Activated CD8-positive, alpha-beta memory T cell treated with anti-CD3 and anti-CD28 coated beads for 4 hours (primary cell): ENCODE measurements around the gene GAS2L2.

Source experiments
- DNase-seq, 2 donors: peaks; one replicate each; pipeline ENCODE4 v3.0.0-alpha.2; 2020; ENCODE audit warnings: low read depth in 2 of 2

GAS2L2 gene

DNA sequence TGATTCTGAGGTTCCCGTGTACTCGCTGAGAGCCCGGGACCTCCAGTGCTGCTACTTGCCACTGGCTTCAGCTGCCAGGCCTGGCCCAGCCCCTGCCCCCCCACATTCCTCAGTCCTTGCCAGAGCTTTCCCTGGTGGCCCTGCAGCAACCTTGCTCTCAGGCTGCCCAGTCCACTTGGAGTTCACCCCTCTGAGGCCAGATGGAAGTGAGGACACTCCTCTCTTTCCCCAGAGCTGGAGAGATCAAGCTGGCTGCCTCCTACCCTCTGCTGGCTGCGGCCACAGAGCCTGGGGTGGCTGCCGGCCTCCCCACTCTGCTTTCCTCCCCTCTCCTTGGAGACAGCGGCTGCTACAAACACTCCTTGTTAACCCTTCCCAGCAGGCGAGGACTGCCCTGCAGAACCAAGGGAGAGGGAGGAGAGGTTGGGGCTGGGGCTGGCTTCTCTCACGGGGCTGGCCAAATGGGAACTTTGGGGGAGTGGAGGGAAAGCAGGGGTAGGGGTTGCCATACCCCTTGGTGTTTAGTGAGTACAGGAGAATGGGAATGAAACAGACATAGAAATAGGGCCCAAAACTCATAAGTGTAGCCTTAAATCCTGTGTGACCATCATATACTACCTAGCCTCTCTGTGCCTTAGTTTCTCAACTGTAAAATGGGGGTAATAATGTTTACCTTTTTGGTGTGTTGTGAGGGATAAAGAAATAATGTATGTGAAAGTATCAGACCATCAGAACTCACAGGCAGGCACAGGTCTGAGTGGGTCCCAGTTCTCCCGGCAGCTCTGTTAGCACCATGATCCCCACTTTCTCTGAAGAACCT lies at the start of gene GAS2L2:
Gene GAS2L2 (minus strand): TSS at position 295 of the 820 bp plus-strand sequence. CDS start 389 bp downstream, outside the sequence.
- no peak for DNase-seq

GRCh38 chr17:35801583-35802224 lies 48.7 kb upstream of the GAS2L2 start:
- DNase-seq: no peak

GRCh38 chr17:35799942-35800341 lies 46.9 kb upstream of the GAS2L2 start:
- no peak for DNase-seq

DNA sequence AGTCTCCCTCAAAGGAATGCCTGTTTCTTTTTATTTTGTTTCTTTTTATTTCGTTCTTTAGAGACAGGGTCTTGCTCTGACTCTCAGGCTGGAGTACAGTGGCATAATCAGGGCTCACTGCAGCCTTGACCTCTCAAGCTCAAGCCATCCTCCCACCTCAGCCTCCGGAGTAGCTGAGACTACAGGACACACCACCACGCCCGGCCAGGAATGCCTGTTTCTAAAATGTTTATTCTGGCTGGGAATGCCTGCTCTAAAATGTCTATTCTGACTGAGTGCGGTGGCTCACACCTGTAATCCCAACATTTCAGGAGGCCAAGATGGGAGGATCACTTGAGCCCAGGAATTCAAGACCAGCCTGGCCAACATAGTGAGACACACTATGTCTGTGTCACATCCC lies 44.9 kb upstream of the GAS2L2 start:
- no peak for DNase-seq

DNA sequence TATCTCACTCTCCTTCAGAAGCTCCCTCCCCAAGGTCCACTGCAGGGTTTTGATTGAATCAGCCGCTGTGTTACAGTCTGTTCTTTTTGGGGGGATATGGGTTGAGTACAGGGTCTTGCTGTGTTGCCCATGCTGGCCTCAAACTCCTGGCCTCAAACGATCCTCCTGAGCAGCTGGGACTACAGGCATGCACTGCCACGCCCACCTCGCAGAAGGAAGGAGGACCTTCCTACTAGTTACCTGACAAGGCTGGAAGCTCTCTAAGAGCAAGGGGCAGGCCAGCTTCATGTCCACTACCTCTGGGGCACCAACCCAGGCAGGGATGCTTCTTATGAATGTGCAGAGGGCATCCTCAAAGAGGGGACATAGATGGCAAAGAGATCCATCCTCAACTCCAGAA lies 44.3 kb upstream of the GAS2L2 start:
- no peak for DNase-seq

GRCh38 chr17:35796942-35797341 lies 43.9 kb upstream of the GAS2L2 start:
- DNase-seq: no peak

- no peak for DNase-seq
Observed at GRCh38 chr17:35795871-35796265, 42.8 kb upstream of the GAS2L2 start.

DNA sequence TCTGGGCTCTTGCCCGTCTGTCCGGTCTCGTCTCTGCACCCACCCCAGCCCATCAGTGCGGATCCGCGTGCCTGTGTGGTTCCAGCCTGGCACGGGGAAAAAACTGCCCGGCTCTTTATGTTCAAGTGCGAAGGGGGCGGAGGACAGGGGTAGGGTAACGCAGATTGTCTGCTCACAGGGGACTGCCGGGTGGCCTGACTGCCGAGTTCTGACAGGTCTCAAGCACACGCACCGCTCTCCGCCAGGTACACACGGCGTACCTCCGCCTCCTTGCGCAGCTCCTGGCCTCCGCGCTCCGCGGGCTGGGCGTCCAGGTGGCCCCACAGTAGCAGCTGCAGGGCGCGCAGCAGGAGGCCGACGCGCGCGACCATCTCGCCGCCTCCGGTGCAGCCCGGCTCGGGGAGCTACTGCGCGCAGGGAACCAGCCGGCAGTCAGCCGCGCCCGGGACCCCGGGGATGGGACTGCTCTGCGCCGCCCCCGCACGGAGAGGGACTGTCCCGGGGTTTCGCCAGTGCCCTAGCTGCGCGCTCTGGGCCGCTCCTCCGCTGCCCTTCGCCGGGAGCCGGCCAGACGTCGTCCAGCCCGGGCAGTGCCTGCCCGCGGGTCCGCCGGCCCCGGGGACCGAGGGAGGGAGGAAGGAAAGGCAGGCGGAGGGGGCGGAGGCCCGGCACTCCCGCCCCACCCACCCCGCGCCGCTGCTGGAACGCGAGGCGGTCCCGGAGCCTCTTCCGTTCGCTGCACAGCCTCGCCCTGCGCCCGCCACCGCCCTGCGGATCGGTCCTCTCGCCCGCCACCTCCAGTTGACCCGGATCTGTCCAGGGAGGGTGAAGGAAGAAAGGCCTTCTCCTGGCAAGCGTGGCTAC lies 42.2 kb upstream of the GAS2L2 start, which contains the start of gene MMP28:
Gene MMP28 (minus strand): TSS at position 635 of the 864 bp plus-strand sequence. CDS start 264 bp downstream, at position 371.
- no peak for DNase-seq

- DNase-seq: no peak
Observed at GRCh38 chr17:35793257-35793656, 40.2 kb upstream of the GAS2L2 start.

DNA sequence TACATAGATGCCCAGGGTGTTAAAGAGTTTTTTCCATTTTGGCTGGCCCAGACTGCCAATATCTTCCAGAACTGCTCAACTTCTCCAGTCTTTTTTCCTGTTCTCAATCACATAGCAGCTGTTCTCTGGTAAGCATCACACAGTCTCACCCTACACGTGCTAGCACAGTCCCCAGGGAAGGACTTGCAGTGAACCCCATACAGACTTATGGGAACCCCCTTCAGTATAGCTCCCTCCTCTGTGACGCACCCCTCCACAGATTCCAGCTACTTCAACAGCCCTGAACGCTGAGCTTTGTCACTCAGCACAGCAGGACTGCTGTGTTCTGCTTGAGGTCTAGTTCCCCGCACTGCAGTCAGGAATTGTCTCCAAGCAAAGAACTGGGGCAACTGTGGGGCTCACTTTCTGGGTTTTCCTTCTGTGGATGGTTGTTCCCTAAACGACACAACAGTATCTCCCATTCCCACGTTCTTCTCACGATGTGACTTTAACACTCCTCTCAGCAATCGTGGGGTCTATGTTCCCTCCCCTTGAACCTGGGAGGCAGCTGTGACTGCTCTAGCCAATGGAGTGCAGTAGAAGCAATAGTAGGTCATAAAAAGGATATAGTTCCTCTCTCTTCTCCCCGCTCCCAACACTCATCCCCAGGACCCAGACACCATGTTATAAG lies 38.8 kb upstream of the GAS2L2 start:
- DNase-seq: no peak

GRCh38 chr17:35790841-35791240 lies 37.8 kb upstream of the GAS2L2 start:
- DNase-seq: no peak

- DNase-seq: no peak
Observed at GRCh38 chr17:35788477-35789368, 35.7 kb upstream of the GAS2L2 start.

- DNase-seq: no peak
Observed at GRCh38 chr17:35786941-35787432, 33.9 kb upstream of the GAS2L2 start.

DNA sequence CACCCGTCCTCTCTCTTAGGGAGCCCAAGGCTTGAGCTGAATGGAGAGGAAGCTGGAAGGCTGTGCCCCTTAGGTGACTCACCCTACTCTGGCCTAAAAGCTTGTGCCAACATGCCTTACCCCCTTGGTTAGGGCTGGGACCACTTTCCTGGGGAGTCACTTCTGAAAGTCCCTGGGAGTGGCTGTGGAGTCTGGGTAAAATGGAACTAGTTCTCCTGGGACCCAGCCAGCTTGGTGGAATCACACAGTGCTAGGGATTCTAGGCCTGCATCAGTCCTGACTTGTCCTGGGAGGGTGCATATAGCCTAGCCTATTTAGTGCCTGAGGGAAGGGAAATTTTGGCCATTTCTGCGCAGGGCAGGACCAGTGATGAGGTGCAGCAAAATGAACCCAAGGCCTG lies 31.9 kb upstream of the GAS2L2 start:
- no peak for DNase-seq

DNA sequence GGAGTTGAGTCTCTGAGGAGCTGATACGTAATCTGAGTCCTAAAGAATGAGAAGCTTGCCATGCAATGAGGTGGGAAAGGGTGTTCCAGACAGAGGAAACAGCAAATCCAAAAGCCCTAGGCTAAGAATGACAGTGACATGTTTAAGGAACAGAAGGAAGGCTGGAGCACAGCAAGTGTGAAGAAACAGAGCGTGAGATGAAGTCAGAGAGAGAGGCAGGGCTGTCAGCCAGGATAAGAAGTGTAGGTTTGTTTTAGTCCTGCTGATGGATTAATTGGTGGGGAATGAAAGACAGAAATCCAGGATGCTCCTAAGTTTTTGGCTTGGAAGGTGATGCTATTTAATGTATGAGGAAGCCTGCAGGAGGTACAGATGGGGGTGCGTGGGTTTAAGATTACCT lies 27.9 kb upstream of the GAS2L2 start:
- no peak for DNase-seq

DNA sequence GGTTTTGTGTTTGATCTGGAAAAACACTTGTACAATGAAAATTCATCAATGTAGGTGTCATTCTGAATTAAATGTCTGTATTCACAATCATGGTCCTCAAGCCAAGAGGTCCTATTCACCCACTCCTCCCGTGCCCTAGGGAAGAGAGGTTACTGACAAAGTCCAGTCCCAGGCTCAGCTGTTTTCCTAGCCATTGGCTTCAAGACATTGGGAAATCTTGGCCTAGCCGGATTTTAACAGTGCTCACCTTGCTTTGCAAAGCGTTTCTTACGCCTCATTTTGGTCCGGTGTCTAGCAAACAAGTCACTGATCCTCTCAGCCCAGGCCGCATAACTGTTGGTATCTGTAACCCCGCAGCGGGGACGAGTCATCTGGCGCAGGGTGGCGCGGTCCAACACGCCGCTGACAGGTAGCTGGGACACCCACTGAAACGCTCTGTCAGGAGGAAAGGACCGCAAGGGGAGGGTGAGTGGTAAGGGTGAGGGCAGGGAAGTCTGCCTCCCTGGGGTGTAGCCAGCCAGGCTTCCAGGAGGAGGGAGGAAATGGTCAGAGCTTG lies 25.7 kb upstream of the GAS2L2 start:
- DNase-seq: no peak

DNA sequence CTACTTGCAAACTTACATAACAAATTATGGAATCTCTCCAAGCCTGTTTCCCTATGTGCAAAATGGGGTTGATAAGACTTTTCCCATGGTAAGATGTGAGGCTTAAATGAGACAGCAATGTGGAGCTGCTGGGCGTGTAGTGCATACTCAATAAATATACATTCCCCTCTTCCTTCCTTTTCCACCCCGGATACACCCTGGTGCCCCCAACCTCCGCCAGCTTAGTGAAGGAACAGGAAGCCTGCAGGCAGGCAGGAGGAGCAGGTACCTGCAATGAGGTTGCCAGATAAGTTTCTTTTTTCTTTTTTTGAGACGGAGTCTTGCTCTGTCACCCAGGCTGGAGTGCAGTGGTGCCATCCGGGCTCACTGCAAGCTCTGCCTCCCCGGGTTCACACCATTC lies 22.5 kb upstream of the GAS2L2 start:
- no peak for DNase-seq

DNA sequence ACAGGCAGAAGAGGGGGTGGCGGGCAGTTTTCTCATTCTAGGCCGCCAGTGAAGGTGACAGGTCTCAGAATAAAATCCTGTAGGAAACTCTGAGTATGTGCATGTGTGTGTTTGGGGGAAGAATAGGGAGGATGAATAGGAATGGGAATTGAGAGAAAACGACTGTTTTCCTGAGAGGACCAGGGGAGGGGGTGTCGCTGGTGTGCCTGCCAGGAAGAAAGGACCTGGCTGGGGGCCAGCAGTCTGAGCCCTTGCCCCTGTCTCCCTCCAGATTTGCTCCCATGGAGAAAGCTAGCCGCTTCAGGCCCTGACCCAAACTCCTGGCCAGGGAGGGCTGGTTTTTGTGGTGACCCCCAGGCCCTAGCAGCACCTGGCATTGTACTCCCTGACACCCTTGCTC lies 22.0 kb upstream of the GAS2L2 start:
- no peak for DNase-seq

- DNase-seq: no peak
Observed at GRCh38 chr17:35774499-35774898, 21.5 kb upstream of the GAS2L2 start.
